RWPE1 (cell line): ENCODE data around the gene PAPPA.

Experiments
- CTCF ChIA-PET: fragments of 350-600 bp; sonication (Branson Sonifier 250); formaldehyde crosslinking; extraction: SDS; loops from one replicate; lab custom pipeline; 2021; lab: Yijun Ruan, JAX
- POLR2A ChIA-PET: fragments of 400-600 bp; formaldehyde crosslinking; extraction: SDS; loops from one replicate; lab custom pipeline; 2020; ENCODE audit warnings: antibody characterized with exemption; ENCODE audit not compliant: low non-redundant PET; lab: Yijun Ruan, JAX
- DNase-seq: peaks from one replicate; pipeline ENCODE4 v3.0.0; 2012; ENCODE audit warnings: low spot score
- H3K27ac ChIP-seq: fragments of 450-650 bp; 2 replicates; pipeline ENCODE4 v1.5.1; 2017
- TF ChIP-seq, protein P1 (sequence below): fragments of 450-650 bp; conservative IDR thresholded peaks from 2 replicates; pipeline ENCODE4 v1.5.1; 2017; ENCODE audit warnings: low read depth, mild to moderate bottlenecking

PAPPA gene

DNA sequence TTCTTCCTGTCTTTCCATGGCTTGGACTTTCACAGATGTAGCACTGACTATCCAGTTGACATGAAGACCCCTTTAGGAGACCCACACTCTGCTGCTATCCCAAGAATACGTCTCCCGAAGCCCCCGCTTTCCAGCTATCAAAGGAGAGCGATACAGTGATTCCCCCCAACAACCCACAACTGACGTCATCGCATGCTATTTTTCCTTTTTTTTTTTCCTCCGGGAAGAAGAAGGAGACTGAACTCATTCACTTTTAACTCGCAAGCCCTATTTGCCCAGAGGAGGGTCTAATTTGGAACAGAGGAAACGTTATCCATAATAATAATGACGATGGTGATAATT, 2.1 kb downstream of the PAPPA start:
- DNase-seq: no peak
- POLR2A ChIA-PET: no interaction called here

DNA sequence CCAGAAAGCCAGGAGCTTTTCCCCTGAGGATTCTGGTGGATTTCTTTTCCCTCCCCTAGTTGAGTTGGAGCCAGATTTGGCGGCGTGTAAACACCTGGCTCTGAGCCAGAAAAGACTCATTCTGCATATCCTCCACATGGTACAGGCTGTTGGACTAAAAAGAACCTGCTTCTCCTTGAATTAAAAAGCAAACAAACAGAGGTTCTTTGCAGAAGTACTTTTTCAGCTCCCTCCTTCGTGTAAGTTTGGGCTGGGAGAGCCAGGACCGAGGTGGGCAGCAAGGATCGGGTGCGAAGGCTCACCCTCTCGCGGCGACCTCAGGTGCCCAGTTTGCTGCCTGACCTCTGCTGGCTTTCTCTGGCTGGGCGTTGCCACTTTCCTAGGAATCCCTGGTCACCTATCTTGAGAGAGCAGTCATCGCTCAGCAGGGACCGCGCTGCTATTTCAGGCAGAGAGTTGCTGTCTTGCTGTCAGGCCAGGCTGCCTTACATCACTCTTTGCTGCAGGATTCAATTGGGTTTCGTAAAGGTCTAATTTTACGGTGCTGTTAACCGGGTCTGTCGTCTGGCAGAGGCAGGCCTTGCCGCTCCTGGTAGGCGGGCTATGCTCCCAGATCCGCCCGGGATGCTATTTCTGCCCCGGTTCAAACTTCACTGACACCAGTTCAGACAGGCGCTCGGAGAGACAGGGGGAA, 3.2 kb downstream of the PAPPA start:
- ChIA-PET CTCF (interaction anchor here (0.5 to 0.9 kb wide), 5 partner anchors 9 to 1239 kb away, joined by 3 to 6 read pairs (median 3); no protein-coding TSS in a partner anchor), POLR2A (no interaction called here)
- no peak overlapping the region for H3K27ac ChIP-seq
- DNase-seq: no peak
- TF ChIP-seq, protein P1, sequence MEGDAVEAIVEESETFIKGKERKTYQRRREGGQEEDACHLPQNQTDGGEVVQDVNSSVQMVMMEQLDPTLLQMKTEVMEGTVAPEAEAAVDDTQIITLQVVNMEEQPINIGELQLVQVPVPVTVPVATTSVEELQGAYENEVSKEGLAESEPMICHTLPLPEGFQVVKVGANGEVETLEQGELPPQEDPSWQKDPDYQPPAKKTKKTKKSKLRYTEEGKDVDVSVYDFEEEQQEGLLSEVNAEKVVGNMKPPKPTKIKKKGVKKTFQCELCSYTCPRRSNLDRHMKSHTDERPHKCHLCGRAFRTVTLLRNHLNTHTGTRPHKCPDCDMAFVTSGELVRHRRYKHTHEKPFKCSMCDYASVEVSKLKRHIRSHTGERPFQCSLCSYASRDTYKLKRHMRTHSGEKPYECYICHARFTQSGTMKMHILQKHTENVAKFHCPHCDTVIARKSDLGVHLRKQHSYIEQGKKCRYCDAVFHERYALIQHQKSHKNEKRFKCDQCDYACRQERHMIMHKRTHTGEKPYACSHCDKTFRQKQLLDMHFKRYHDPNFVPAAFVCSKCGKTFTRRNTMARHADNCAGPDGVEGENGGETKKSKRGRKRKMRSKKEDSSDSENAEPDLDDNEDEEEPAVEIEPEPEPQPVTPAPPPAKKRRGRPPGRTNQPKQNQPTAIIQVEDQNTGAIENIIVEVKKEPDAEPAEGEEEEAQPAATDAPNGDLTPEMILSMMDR: no peak

More for the DNA sequence above, 2.1 kb downstream of the PAPPA start:
- CTCF ChIA-PET: interaction anchor here (0.6 to 0.7 kb wide), 3 partner anchors 28 to 1370 kb away, joined by 3 to 7 read pairs (median 5); no protein-coding TSS in a partner anchor
- TF ChIP-seq, protein P1: no peak
- no peak overlapping the region for H3K27ac ChIP-seq

DNA sequence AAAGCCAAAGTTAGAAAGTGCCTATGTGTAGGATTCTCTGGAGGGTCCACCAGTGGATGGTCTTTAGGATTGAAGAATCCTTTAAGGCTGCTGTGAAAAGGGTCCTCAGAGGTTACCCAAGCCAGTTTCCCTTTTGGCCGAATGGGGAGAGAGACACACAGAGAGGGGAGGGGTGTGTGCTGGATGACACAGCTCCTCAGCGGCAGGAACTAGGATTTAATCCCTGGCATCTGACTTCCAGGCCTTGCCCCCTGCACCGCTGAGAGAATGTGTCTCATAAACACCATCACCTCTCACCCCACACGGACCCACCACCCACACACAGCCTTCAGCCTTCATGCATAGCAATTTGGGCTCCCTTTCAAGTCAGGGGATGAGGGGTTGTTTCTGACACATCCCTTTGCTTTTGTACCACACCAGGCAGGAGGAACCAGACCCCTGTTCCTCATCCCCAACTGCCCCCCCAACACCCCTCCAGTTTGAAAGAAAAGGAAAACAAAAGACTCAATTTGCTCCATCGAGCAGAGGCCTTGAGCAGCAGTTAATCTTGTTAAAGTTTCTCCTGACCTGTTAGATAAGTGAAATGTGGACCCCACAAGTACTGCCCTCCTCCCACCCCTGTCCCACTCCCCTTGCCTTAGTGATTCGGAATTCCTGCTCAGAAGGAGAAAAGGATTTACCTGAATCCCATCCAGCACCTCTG, 4.0 kb downstream of the PAPPA start:
- DNase-seq: no peak
- H3K27ac ChIP-seq: no peak overlapping the region
- ChIA-PET POLR2A (no interaction called here), CTCF (interaction anchor here (0.5 to 0.9 kb wide), 4 partner anchors 10 to 1240 kb away, joined by 3 to 4 read pairs (median 3); no protein-coding TSS in a partner anchor)
- TF ChIP-seq, protein P1: no peak

DNA sequence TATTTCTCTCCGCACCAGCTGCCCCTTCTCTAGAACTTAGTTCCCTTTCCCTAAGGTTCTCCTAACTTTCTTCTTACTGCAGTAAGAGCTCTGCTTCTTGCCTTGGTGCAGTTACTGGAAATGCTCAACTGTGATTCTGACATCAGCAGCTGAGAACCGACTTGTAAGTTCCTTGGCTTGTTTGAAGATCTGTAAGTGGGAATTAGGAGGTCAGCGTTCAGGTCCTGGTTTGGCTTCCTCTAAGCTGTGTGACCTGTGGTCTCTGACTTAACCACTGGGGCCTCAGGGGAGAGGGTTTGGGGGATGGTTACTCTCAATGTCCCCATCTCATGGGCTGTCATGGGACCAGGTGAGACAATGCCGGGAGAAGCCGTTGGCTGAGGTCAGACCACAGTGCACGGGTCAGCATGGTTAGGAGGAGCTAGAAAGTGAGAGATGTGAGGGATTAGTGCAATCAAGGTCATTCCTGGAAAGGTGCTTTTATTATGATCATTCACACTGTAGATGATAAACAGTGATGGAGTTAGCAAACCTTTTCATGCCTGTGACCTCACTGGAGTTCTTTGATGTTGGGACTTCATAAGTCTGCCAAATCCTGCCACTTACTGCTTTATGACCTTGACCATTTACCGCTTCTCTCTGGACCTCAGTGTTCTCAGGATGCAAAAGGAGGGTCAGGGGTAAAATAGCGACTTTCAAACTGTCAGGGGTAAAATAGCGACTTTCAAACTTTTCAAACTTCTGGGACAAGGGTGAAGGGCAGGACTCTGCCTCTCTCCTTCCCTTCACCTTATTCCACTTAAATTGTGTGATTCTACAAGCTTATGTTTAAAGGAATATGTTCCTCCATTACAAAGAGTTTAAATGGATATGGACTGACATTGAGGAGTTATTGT, 7.3 kb downstream of the PAPPA start:
- CTCF ChIA-PET: interaction anchor here (1.0 to 1.1 kb wide), 3 partner anchors 8 to 411 kb away, joined by 3 read pairs; no protein-coding TSS in a partner anchor
- POLR2A ChIA-PET: no interaction called here
- TF ChIP-seq, protein P1: no peak
- no peak for DNase-seq
- no peak overlapping the region for H3K27ac ChIP-seq

DNA sequence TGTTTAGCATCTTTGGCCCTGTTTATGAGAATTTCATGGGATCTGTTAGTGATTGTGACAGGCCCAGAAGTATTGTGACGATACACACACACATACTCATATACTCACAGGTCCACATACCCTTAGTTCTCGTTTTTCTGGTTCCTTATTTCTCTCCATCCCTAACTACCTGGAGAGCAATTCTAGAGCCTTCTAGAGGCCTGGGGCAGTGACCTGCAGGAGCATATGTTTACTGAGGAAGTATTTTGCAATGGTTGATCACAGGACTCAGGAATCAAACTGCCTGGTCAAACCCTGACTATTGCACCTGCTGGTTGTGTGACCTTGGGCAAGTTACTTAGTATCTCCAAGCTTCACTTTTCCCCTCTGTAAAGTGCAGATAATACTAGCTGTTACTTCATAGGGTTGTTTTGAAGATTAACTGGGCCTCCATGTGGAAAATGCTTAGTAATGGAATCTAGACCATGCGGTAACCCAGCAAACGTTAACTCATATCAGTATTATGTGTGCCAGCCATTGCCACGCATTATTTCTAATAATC, 8.7 kb downstream of the PAPPA start:
- CTCF ChIA-PET: interaction anchor here (1.0 to 1.1 kb wide), 2 partner anchors 10 to 568 kb away, joined by 3 read pairs; no protein-coding TSS in a partner anchor

More for the DNA sequence above, 8.7 kb downstream of the PAPPA start:
- TF ChIP-seq, protein P1: no peak
- no peak overlapping the region for H3K27ac ChIP-seq
- no peak for DNase-seq
- POLR2A ChIA-PET: no interaction called here
